Vagina (tissue), 2 donors: Measurements from ENCODE around the gene SLC35F1.

Experiments
- CTCF ChIP-seq, 3 experiments: fragments of 450-650 bp in 2 of 3; fragments of 200-600 bp in 1 of 3; sonication (generic) in 1 of 3; IDR thresholded peaks; one replicate each; pipeline ENCODE4 v1.5.1; 2017 to 2019; ENCODE audit warnings: antibody characterized with exemption in 3 of 3, mild to moderate bottlenecking in 2 of 3, moderate library complexity in 2 of 3
- POLR2A ChIP-seq, 2 donors: fragments of 450-650 bp; IDR thresholded peaks; one replicate each; pipeline ENCODE4 v1.6.1; 2017; ENCODE audit warnings: antibody characterized with exemption in 2 of 2, mild to moderate bottlenecking in 2 of 2, moderate library complexity in 2 of 2
- POLR2AphosphoS5 ChIP-seq, 2 donors: sonication (generic); formaldehyde crosslinking; IDR thresholded peaks; one replicate each; pipeline ENCODE4 v1.9.0; 2017; ENCODE audit warnings: antibody characterized with exemption in 2 of 2, mild to moderate bottlenecking in 2 of 2, low read depth in 1 of 2; ENCODE audit not compliant: insufficient read depth in 1 of 2

GRCh38 chr6:118248171-118248570, 341.1 kb downstream of the SLC35F1 start:
- TF ChIP-seq CTCF (IDR thresholded peaks at IDR 0.05) (no peak), POLR2A (IDR thresholded peaks at IDR 0.05) (no peak), POLR2AphosphoS5 (IDR thresholded peaks at IDR 0.05; ENCODE audit: insufficient read depth in 1 of 2, low read depth in 1 of 2) (no peak)
